BE2C (cell line): Measurements from ENCODE around the gene CCHCR1.
"Not testable (repeated sequence)": the region's sequence is repeated elsewhere in the genome, so short reads cannot be mapped to it uniquely, and the experiment has no call there.

ENCODE experiments used
- DNase-seq: peaks from one replicate; pipeline ENCODE4 v3.0.0-alpha.2; 2020
- H3K27me3 ChIP-seq: fragments of 250-450 bp; sonication (Bioruptor Pico); 2 replicates; pipeline ENCODE4 v1.5.1; 2020; ENCODE audit warnings: mild to moderate bottlenecking
- H3K36me3 ChIP-seq: fragments of 250-450 bp; sonication (Bioruptor Pico); 2 replicates; pipeline ENCODE4 v1.5.1; 2020; ENCODE audit warnings: mild to moderate bottlenecking
- H3K4me1 ChIP-seq: fragments of 250-450 bp; sonication (Bioruptor Pico); 2 replicates; pipeline ENCODE4 v1.5.1; 2020
- H3K4me3 ChIP-seq: 2 replicates; pipeline ENCODE4 v1.5.1; 2011; ENCODE audit warnings: low read depth, low read length
- H3K9me3 ChIP-seq: fragments of 250-450 bp; sonication (Bioruptor Pico); 2 replicates; pipeline ENCODE4 v1.5.1; 2020
- CTCF ChIP-seq: IDR thresholded peaks from 2 replicates; pipeline ENCODE4 v1.5.1; 2012; ENCODE audit warnings: mild to moderate bottlenecking, low read depth, low read length

CCHCR1 gene

GRCh38 chr6:31197559-31198305 lies 40.1 kb upstream of the CCHCR1 start:
- DNase-seq: peak; percentile 74
- peak overlapping the region; percentile 72 for H3K4me3 ChIP-seq
- no peak for TF ChIP-seq CTCF
- no peaks in the 10 kb centered on the region for H3K27me3 ChIP-seq
- H3K4me1 ChIP-seq: no peaks in the 10 kb centered on the region
- H3K36me3 ChIP-seq: no peaks in the 10 kb centered on the region
- no peaks in the 10 kb centered on the region for H3K9me3 ChIP-seq

GRCh38 chr6:31196251-31197022 lies 38.8 kb upstream of the CCHCR1 start:
- peak overlapping the region; percentile 72 for H3K4me3 ChIP-seq
- not testable (repeated sequence) for H3K4me1 ChIP-seq, H3K27me3 ChIP-seq, DNase-seq, H3K9me3 ChIP-seq, H3K36me3 ChIP-seq

GRCh38 chr6:31195308-31195979 lies 37.8 kb upstream of the CCHCR1 start:
- not testable (repeated sequence) for H3K9me3 ChIP-seq, DNase-seq, H3K4me1 ChIP-seq, H3K36me3 ChIP-seq, H3K27me3 ChIP-seq, H3K4me3 ChIP-seq

- DNase-seq: no peak
- no peak for TF ChIP-seq CTCF
- no peaks in the 10 kb centered on the region for H3K4me1 ChIP-seq
- H3K4me3 ChIP-seq: no peak overlapping the region
- H3K9me3 ChIP-seq: no peaks in the 10 kb centered on the region
- no peaks in the 10 kb centered on the region for H3K36me3 ChIP-seq
- H3K27me3 ChIP-seq: no peaks in the 10 kb centered on the region
Observed at GRCh38 chr6:31194061-31194834, 36.6 kb upstream of the CCHCR1 start.

- H3K27me3 ChIP-seq: no peaks in the 10 kb centered on the region
- DNase-seq: no peak
- H3K36me3 ChIP-seq: no peaks in the 10 kb centered on the region
- no peak for TF ChIP-seq CTCF
- H3K9me3 ChIP-seq: no peaks in the 10 kb centered on the region
- no peaks in the 10 kb centered on the region for H3K4me1 ChIP-seq
- no peak overlapping the region for H3K4me3 ChIP-seq
Observed at GRCh38 chr6:31193206-31193605, 35.6 kb upstream of the CCHCR1 start.

GRCh38 chr6:31192431-31193105 lies 35.0 kb upstream of the CCHCR1 start:
- DNase-seq: peak; percentile 76
- not testable (repeated sequence) for H3K36me3 ChIP-seq, H3K4me1 ChIP-seq, H3K27me3 ChIP-seq, H3K9me3 ChIP-seq, H3K4me3 ChIP-seq
- TF ChIP-seq CTCF: peak; percentile 75
